HUES64 (cell line): ENCODE data around the gene TP63.

ENCODE experiments used
- H3K27ac ChIP-seq: 2 replicates; pipeline ENCODE4 v1.7.0; 2013; ENCODE audit warnings: low read depth, low read length, inconsistent platforms
- H3K27me3 ChIP-seq: 2 replicates; pipeline ENCODE4 v1.6.1; 2013; ENCODE audit warnings: mild to moderate bottlenecking, low read length; ENCODE audit not compliant: insufficient read depth
- H3K36me3 ChIP-seq: 2 replicates; pipeline ENCODE4 v1.6.1; 2013; ENCODE audit warnings: mild to moderate bottlenecking, low read length; ENCODE audit not compliant: insufficient read depth
- H3K4me1 ChIP-seq: 2 replicates; pipeline ENCODE4 v1.6.1; 2013; ENCODE audit warnings: mild to moderate bottlenecking, low read length, moderate library complexity; ENCODE audit not compliant: insufficient read depth
- H3K4me3 ChIP-seq: 2 replicates; pipeline ENCODE4 v1.5.1; 2013; ENCODE audit warnings: mild to moderate bottlenecking, low read length, moderate library complexity
- H3K9ac ChIP-seq: 2 replicates; pipeline ENCODE4 v1.6.1; 2013; ENCODE audit warnings: mild to moderate bottlenecking, low read depth, low read length
- H3K9me3 ChIP-seq: 2 replicates; pipeline ENCODE4 v1.6.1; 2013; ENCODE audit warnings: low read depth, low read length; ENCODE audit not compliant: insufficient read depth
- WGBS: fragments of 150-250, 120-280 bp; methylation state at CpG from one replicate; pipeline ENCODE4 v1.1.7; 2013; ENCODE audit warnings: missing lambda C conversion rate; 5-methylcytosine and 5-hydroxymethylcytosine counted together

Gene TP63

GRCh38 chr3:189883113-189883753 is 252.0 kb downstream of the TP63 start:
- Histone ChIP-seq H3K9ac (no peak overlapping the region), H3K36me3 (no peaks in the 10 kb centered on the region), H3K27me3 (no peaks in the 10 kb centered on the region), H3K9me3 (no peaks in the 10 kb centered on the region), H3K4me3 (no peak overlapping the region), H3K27ac (no peak overlapping the region), H3K4me1 (peaks cover 8% of the 10 kb centered on the region; the same call in 1 of the 2 replicates)
- WGBS: 95% methylated on average over 3 of the region's 4 CpGs

- 89% methylated on average over 4 of the region's 4 CpGs for WGBS
- H3K4me1 ChIP-seq: no peaks in the 10 kb centered on the region; the same call in 1 of the 2 replicates
- H3K27ac ChIP-seq: no peak overlapping the region
- H3K36me3 ChIP-seq: no peaks in the 10 kb centered on the region
- no peaks in the 10 kb centered on the region for H3K27me3 ChIP-seq
- H3K4me3 ChIP-seq: no peak overlapping the region
- no peak overlapping the region for H3K9ac ChIP-seq
- H3K9me3 ChIP-seq: no peaks in the 10 kb centered on the region
Observed at GRCh38 chr3:189890496-189890895, 259.3 kb downstream of the TP63 start.

- H3K4me1 ChIP-seq: no peaks in the 10 kb centered on the region
Observed at GRCh38 chr3:189896533-189896932, 265.3 kb downstream of the TP63 start.

GRCh38 chr3:189897406-189897805 is 266.2 kb downstream of the TP63 start:
- WGBS: 94% methylated on average over 2 of the region's 2 CpGs
- Histone ChIP-seq H3K4me1 (no peaks in the 10 kb centered on the region), H3K27me3 (no peaks in the 10 kb centered on the region), H3K4me3 (no peak overlapping the region), H3K9me3 (no peaks in the 10 kb centered on the region), H3K36me3 (no peaks in the 10 kb centered on the region), H3K27ac (no peak overlapping the region), H3K9ac (no peak overlapping the region)

More at GRCh38 chr3:189896533-189896932, 265.3 kb downstream of the TP63 start:
- Histone ChIP-seq H3K9me3 (no peaks in the 10 kb centered on the region), H3K4me3 (no peak overlapping the region), H3K27me3 (no peaks in the 10 kb centered on the region), H3K9ac (no peak overlapping the region), H3K27ac (no peak overlapping the region), H3K36me3 (no peaks in the 10 kb centered on the region)
- 91% methylated on average over 3 of the region's 3 CpGs for WGBS

- no peak overlapping the region for H3K4me3 ChIP-seq
- no peak overlapping the region for H3K9ac ChIP-seq
- H3K9me3 ChIP-seq: no peaks in the 10 kb centered on the region
- peaks cover 4% of the 10 kb centered on the region; the same call in 1 of the 2 replicates for H3K4me1 ChIP-seq
- WGBS: no CpG with 5 or more reads among the region's 1 CpG
- no peaks in the 10 kb centered on the region for H3K36me3 ChIP-seq
- H3K27ac ChIP-seq: no peak overlapping the region
- H3K27me3 ChIP-seq: no peaks in the 10 kb centered on the region
Observed at GRCh38 chr3:189898559-189899153, 267.5 kb downstream of the TP63 start.

GRCh38 chr3:189899186-189899585 is 268.0 kb downstream of the TP63 start:
- peaks cover 4% of the 10 kb centered on the region; the same call in 1 of the 2 replicates for H3K4me1 ChIP-seq
- no peak overlapping the region for H3K9ac ChIP-seq
- no peak overlapping the region for H3K27ac ChIP-seq
- no peaks in the 10 kb centered on the region for H3K9me3 ChIP-seq
- WGBS: 86% methylated on average over 1 of the region's 3 CpGs
- H3K36me3 ChIP-seq: no peaks in the 10 kb centered on the region
- no peaks in the 10 kb centered on the region for H3K27me3 ChIP-seq
- H3K4me3 ChIP-seq: no peak overlapping the region

- Histone ChIP-seq H3K4me1 (peaks cover 4% of the 10 kb centered on the region; the same call in 1 of the 2 replicates), H3K4me3 (no peak overlapping the region), H3K36me3 (no peaks in the 10 kb centered on the region), H3K27ac (no peak overlapping the region), H3K27me3 (no peaks in the 10 kb centered on the region), H3K9ac (no peak overlapping the region), H3K9me3 (no peaks in the 10 kb centered on the region)
- 70% methylated on average over 4 of the region's 5 CpGs for WGBS
Observed at GRCh38 chr3:189900578-189900977, 269.4 kb downstream of the TP63 start.

- Histone ChIP-seq H3K4me3 (no peak overlapping the region), H3K27me3 (no peaks in the 10 kb centered on the region), H3K4me1 (peaks cover 4% of the 10 kb centered on the region; the same call in 1 of the 2 replicates), H3K36me3 (no peaks in the 10 kb centered on the region), H3K9me3 (no peaks in the 10 kb centered on the region), H3K27ac (no peak overlapping the region), H3K9ac (no peak overlapping the region)
- WGBS: 96% methylated on average over 6 of the region's 6 CpGs
Observed at GRCh38 chr3:189901481-189901880, 270.3 kb downstream of the TP63 start.

GRCh38 chr3:189902230-189903186 is 271.3 kb downstream of the TP63 start:
- Histone ChIP-seq H3K9ac (no peak overlapping the region), H3K27ac (no peak overlapping the region), H3K36me3 (no peaks in the 10 kb centered on the region), H3K27me3 (no peaks in the 10 kb centered on the region), H3K4me3 (no peak overlapping the region), H3K9me3 (no peaks in the 10 kb centered on the region), H3K4me1 (peaks cover 4% of the 10 kb centered on the region; the same call in 1 of the 2 replicates)
- 97% methylated on average over 2 of the region's 2 CpGs for WGBS

GRCh38 chr3:189903562-189904250 is 272.5 kb downstream of the TP63 start:
- WGBS: 95% methylated on average over 4 of the region's 6 CpGs
- H3K4me3 ChIP-seq: no peak overlapping the region
- H3K4me1 ChIP-seq: peaks cover 4% of the 10 kb centered on the region; the same call in 1 of the 2 replicates
- no peak overlapping the region for H3K27ac ChIP-seq
- H3K9me3 ChIP-seq: no peaks in the 10 kb centered on the region
- H3K27me3 ChIP-seq: no peaks in the 10 kb centered on the region
- H3K9ac ChIP-seq: no peak overlapping the region
- H3K36me3 ChIP-seq: no peaks in the 10 kb centered on the region
